ENCODE measurements around the gene LGALS4.

DNA sequence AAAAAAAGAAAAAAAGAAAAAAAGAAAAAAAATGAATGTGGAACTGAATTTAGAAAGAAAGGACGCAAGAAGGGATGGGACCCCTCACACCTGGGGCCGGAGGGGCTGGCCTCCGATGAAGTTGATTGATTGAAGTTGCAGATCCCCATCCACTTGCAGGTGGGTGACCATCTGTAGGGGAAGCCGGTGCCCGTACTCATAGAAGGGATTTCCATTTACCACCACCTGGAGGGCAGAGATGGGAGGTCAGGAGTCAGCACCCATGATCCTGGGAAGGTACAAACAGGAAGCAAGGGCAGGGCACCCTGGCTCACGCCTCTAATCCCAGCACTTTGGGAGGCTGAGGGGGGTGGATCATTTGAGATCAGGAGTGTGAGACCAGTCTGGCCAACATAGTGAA lies 6.4 kb downstream of the LGALS4 start:
- TF ChIP-seq SNAI2 (CRISPR knock-in tag; IDR thresholded peaks at IDR 0.05): no peak
- TF ChIP-seq RARB (CRISPR knock-in tag; IDR thresholded peaks at IDR 0.05): no peak
- TF ChIP-seq CREB5 (CRISPR knock-in tag; IDR thresholded peaks at IDR 0.05; ENCODE audit: low read depth): no peak
- no peak for TF ChIP-seq CSDC2 (CRISPR knock-in tag; IDR thresholded peaks at IDR 0.05)
- TF ChIP-seq OSR1 (CRISPR knock-in tag; IDR thresholded peaks at IDR 0.05): no peak
- TF ChIP-seq TCF4 (CRISPR knock-in tag; IDR thresholded peaks at IDR 0.05; ENCODE audit: borderline replicate concordance): no peak
- TF ChIP-seq GLIS3 (CRISPR knock-in tag; IDR thresholded peaks at IDR 0.05): no peak
- no peak for TF ChIP-seq PATZ1 (CRISPR knock-in tag; IDR thresholded peaks at IDR 0.05; ENCODE audit: borderline replicate concordance)
- no peak for TF ChIP-seq ISL1 (CRISPR knock-in tag; IDR thresholded peaks at IDR 0.05)

All from SK-N-SH treated with all-trans-retinoic acid at 6 μM for 48 hours (cell line).